ENCODE measurements around the gene CDH4.

Gene CDH4

DNA sequence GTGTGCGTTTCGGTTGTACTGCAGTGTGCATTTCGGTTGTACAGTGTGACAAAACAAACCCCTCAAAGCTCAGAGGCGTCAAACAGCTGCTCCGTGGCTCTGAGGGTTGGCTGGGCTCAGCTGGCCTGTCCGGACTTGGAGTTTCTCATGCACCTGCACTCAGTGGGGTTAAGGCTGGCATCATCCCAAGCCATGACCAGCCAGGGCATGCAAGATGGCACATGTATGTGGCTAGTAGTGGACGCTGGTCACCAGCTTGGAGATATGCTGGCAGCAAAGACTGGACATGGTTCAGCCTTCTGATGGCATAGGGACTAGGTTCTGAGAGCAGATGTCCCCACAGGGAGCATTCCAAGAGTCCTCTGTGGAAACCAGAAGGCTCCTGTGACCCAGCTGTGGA, 187.2 kb downstream of the CDH4 start:
- DNase-seq (ENCODE audit: low spot score): no peak
- in situ Hi-C loops (cut with MboI; ENCODE audit: low sequenced_read_pairs, unreplicated experiment): no loop called here
- TF ChIP-seq, protein P1, sequence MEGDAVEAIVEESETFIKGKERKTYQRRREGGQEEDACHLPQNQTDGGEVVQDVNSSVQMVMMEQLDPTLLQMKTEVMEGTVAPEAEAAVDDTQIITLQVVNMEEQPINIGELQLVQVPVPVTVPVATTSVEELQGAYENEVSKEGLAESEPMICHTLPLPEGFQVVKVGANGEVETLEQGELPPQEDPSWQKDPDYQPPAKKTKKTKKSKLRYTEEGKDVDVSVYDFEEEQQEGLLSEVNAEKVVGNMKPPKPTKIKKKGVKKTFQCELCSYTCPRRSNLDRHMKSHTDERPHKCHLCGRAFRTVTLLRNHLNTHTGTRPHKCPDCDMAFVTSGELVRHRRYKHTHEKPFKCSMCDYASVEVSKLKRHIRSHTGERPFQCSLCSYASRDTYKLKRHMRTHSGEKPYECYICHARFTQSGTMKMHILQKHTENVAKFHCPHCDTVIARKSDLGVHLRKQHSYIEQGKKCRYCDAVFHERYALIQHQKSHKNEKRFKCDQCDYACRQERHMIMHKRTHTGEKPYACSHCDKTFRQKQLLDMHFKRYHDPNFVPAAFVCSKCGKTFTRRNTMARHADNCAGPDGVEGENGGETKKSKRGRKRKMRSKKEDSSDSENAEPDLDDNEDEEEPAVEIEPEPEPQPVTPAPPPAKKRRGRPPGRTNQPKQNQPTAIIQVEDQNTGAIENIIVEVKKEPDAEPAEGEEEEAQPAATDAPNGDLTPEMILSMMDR (IDR thresholded peaks at IDR 0.05; ENCODE audit: borderline replicate concordance, control extremely low read depth, extremely low read depth, insufficient read depth, missing control alignments): no peak

DNA sequence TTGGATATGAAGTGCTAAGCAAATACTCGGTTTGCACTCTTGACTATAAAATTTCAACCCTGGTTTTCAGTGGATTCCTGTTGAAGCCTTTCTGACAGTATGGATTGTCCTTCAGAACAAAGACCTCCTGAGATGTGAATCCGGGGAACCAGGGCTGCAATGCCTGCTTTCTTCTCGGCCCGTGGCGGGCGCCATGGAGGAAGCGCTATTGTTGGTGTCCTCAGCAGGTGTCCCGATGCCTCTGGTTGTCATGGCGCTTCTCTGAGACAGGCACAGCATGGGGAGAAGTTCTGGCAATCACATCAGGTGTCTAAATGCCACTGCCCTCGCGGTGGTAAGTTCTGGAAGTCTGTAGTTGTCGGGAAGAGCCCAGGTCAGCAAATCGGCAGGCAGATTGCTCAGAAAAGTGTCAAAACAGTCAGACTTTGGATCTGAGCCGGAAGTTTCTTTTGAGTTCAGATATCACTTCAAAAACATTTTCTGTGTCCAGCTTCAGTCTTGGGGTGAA, 188.5 kb downstream of the CDH4 start:
- TF ChIP-seq, protein P1 (IDR thresholded peaks at IDR 0.05; ENCODE audit: borderline replicate concordance, control extremely low read depth, extremely low read depth, insufficient read depth, missing control alignments): no peak
- in situ Hi-C loops (cut with MboI; ENCODE audit: low sequenced_read_pairs, unreplicated experiment): no loop called here
- no peak for DNase-seq (ENCODE audit: low spot score)

DNA sequence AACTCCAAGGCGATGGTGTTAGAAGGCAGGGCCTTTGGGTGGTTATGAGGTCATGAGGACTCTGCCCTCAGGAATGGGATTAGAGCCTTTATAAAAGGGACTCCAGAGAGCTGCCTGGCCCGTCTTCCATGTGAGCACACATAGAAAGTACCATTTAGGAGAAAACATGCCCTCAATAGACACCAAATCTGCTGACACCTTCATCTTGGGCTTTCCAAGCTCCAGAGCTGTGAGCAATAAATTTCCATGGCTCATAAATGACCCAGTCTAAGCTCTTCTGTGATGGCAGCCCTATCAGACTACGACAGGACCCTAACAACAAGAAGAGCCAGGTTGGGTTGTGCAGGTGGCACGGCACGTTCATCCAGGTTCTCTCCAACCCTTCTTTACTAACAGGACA, 189.5 kb downstream of the CDH4 start:
- in situ Hi-C loops (cut with MboI; ENCODE audit: low sequenced_read_pairs, unreplicated experiment): no loop called here
- DNase-seq (ENCODE audit: low spot score): no peak
- TF ChIP-seq, protein P1 (IDR thresholded peaks at IDR 0.05; ENCODE audit: borderline replicate concordance, control extremely low read depth, extremely low read depth, insufficient read depth, missing control alignments): no peak

DNA sequence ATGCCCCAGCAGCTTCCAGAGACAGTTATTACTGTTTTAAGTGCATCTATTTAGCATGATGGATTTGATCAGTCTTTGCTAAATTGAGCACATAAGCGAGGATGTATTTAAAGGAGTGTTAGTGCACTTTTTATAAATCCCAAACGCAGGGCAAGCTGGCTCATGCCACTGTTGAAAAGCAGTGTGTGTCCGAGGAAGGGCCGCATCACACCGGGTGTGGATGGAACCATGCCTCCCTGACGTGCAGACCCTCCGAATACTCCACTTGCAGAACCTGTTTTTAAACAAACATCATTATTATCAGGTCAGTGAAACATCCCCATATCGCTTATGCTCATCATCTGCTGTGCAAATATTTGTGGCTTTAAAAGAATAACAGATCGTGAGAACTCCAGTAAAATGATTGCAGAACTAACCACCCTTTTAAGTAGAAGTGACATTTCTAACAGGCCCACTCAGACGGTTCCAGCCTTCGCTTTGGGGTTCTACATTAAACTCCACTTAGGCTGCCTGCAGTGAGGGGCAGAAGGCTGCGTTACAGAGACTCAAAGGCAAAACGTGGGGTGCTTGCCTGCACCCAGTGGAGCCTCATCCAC, 190.1 kb downstream of the CDH4 start:
- in situ Hi-C loops (cut with MboI; ENCODE audit: low sequenced_read_pairs, unreplicated experiment): no loop called here
- DNase-seq (ENCODE audit: low spot score): no peak
- TF ChIP-seq, protein P1 (IDR thresholded peaks at IDR 0.05; ENCODE audit: borderline replicate concordance, control extremely low read depth, extremely low read depth, insufficient read depth, missing control alignments): no peak

DNA sequence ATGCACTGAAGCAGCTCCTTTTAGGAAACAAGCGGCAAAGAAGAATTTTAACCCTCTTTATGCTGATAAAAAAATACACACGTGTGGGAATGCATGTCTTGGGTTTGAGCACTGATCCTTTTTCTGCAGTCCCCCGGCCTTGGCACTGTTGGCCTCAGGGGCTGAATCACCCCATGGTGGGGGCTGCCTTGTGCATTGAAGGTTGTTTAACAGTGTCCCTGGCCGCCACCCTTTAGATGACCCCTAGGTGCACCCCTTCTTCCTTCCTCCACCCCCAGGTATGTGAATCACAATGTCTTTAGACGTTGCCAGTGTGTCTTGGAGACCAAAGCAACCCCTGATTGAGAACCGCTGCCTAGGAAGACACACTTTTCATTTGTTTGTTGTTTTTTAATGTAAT, 190.7 kb downstream of the CDH4 start:
- in situ Hi-C loops (cut with MboI; ENCODE audit: low sequenced_read_pairs, unreplicated experiment): no loop called here
- DNase-seq (ENCODE audit: low spot score): no peak
- TF ChIP-seq, protein P1 (IDR thresholded peaks at IDR 0.05; ENCODE audit: borderline replicate concordance, control extremely low read depth, extremely low read depth, insufficient read depth, missing control alignments): no peak

DNA sequence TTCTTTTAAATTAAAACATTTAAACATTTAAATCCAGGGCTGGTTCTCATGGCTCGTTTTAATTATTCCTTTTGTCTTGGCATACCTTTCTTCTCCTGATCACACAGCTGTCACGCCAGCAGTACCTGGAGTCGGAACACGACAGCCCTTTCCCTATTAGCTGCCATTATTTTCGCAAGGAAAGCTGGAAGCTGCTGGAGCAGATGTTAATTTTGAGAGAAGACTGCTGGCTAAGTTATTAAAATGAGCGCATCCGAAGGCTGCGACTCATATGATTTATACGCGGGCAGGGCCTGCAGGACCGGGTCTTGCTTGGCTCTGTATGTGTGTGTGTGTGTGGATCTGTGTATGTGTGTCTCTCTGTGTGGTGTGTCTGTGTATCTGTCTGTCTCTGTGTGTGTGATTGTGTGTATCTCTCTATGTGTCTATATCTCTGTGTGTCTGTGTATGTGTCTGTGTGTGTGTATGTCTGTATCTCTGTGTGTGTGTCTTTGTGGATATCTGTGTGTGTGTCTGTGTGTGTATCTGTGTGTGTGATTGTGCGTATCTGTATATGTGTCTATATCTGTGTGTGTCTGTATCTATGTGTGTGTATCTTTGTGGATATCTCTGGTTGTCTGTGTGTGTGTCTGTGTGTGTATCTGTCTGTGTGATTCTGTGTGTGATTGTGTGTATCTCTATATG, 191.5 kb downstream of the CDH4 start:
- in situ Hi-C loops (cut with MboI; ENCODE audit: low sequenced_read_pairs, unreplicated experiment): no loop called here
- TF ChIP-seq, protein P1 (IDR thresholded peaks at IDR 0.05; ENCODE audit: borderline replicate concordance, control extremely low read depth, extremely low read depth, insufficient read depth, missing control alignments): no peak
- no peak for DNase-seq (ENCODE audit: low spot score)
